Epithelial cell of proximal tubule (primary cell): ENCODE measurements around the gene TECPR1. TPM values are rescaled to one million over a fixed set of nuclear protein-coding genes. Genes with fewer than 3 reads are reported as not detected.

ENCODE experiments used
- DNase-seq: peaks from one replicate; pipeline ENCODE4 v3.0.0-alpha.2; 2011; ENCODE audit warnings: low read depth
- H3K4me3 ChIP-seq: 2 replicates; pipeline ENCODE4 v1.5.1; 2011; ENCODE audit warnings: low read depth, mild to moderate bottlenecking, low read length
- total RNA-seq: library from RNA; depleted of rRNA; stranded (reverse); fragments of >200 nt; gene quantifications from 2 replicates; pipeline ENCODE4 v1.2.3, GENCODE V29; 2015
- TF ChIP-seq, protein P1 (sequence below): conservative IDR thresholded peaks from 2 replicates; pipeline ENCODE4 v1.5.1; 2012; ENCODE audit warnings: low read depth, mild to moderate bottlenecking, low read length

TECPR1 gene
- total RNA-seq, 1 donor from 2014 or later, result 16.7 TPM

GRCh38 chr7:98236355-98237185 lies 15.5 kb downstream of the TECPR1 start:
- no peak overlapping the region for H3K4me3 ChIP-seq
- no peak for DNase-seq
- TF ChIP-seq, protein P1, sequence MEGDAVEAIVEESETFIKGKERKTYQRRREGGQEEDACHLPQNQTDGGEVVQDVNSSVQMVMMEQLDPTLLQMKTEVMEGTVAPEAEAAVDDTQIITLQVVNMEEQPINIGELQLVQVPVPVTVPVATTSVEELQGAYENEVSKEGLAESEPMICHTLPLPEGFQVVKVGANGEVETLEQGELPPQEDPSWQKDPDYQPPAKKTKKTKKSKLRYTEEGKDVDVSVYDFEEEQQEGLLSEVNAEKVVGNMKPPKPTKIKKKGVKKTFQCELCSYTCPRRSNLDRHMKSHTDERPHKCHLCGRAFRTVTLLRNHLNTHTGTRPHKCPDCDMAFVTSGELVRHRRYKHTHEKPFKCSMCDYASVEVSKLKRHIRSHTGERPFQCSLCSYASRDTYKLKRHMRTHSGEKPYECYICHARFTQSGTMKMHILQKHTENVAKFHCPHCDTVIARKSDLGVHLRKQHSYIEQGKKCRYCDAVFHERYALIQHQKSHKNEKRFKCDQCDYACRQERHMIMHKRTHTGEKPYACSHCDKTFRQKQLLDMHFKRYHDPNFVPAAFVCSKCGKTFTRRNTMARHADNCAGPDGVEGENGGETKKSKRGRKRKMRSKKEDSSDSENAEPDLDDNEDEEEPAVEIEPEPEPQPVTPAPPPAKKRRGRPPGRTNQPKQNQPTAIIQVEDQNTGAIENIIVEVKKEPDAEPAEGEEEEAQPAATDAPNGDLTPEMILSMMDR, result no peak

DNA sequence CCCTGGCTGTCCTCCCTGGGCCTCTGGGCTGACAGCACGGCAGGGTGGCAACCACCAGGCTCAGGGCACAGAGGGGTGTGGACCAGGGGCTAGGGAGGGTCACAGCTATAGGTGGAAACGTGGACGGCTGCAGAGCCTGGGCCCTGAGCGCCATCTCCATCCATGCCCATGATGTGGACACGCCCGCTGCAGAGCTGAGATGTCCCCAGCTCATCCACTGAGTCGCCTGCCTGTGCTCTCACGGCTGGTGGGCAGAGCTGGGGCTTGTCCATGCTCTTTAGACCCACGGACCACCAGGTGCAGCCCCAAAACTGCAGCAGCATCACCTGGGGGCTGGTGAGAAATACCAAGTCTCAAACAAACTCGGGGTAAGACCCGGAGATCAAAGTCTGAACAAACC lies 16.1 kb downstream of the TECPR1 start:
- TF ChIP-seq, protein P1, result no peak
- no peak for DNase-seq

GRCh38 chr7:98234429-98235147 lies 17.4 kb downstream of the TECPR1 start:
- no peak for DNase-seq
- TF ChIP-seq, protein P1, result no peak
- H3K4me3 ChIP-seq, result no peak overlapping the region

More for the DNA sequence above, 16.1 kb downstream of the TECPR1 start:
- no peak overlapping the region for H3K4me3 ChIP-seq

GRCh38 chr7:98233219-98234070 lies 18.6 kb downstream of the TECPR1 start:
- DNase-seq, result no peak
- TF ChIP-seq, protein P1, result no peak
- H3K4me3 ChIP-seq, result no peak overlapping the region

- TF ChIP-seq, protein P1, result no peak
- DNase-seq, result no peak
- H3K4me3 ChIP-seq, result no peak overlapping the region
Observed at GRCh38 chr7:98232799-98233198, 19.2 kb downstream of the TECPR1 start.

- H3K4me3 ChIP-seq, result no peak overlapping the region
- DNase-seq, result no peak
- TF ChIP-seq, protein P1, result no peak
Observed at GRCh38 chr7:98232263-98232585, 19.8 kb downstream of the TECPR1 start.
